NCI-H2081 treated with DMSO at 0.1 percent for 48 hours (cell line): ENCODE results near the gene ADGRE2.
A peak's percentile ranks its signal among the peaks of the same experiment; 100 is the strongest.
"Not testable (repeated sequence)": the region's sequence is repeated elsewhere in the genome, so short reads cannot be mapped to it uniquely, and the experiment has no call there.

Experiments
- DNase-seq: peaks from one replicate; lab custom pipeline; 2025; lab: John Stamatoyannopoulos, UW

The ADGRE2 gene

GRCh38 chr19:14779151-14779550 is 791 bp upstream of the ADGRE2 start:
- no peak for DNase-seq

GRCh38 chr19:14777645-14778044 is 715 bp downstream of the ADGRE2 start:
- DNase-seq: not testable (repeated sequence)

GRCh38 chr19:14775869-14776586 is 2.3 kb downstream of the ADGRE2 start:
- no peak for DNase-seq

- not testable (repeated sequence) for DNase-seq
Measured at GRCh38 chr19:14775326-14775725, 3.0 kb downstream of the ADGRE2 start.

GRCh38 chr19:14774373-14774772 is 4.0 kb downstream of the ADGRE2 start:
- no peak for DNase-seq

- DNase-seq: not testable (repeated sequence)
Measured at GRCh38 chr19:14773722-14774121, 4.6 kb downstream of the ADGRE2 start.

- DNase-seq: no peak
Measured at GRCh38 chr19:14772995-14773394, 5.4 kb downstream of the ADGRE2 start.

- DNase-seq: no peak
Measured at GRCh38 chr19:14772467-14772866, 5.9 kb downstream of the ADGRE2 start.

GRCh38 chr19:14770944-14771839 is 7.2 kb downstream of the ADGRE2 start:
- no peak for DNase-seq

- DNase-seq: no peak
Measured at GRCh38 chr19:14770136-14770535, 8.2 kb downstream of the ADGRE2 start.

- DNase-seq: no peak
Measured at GRCh38 chr19:14769201-14769600, 9.2 kb downstream of the ADGRE2 start.

- DNase-seq: no peak
Measured at GRCh38 chr19:14768001-14768400, 10.4 kb downstream of the ADGRE2 start.

GRCh38 chr19:14767466-14767971 is 10.8 kb downstream of the ADGRE2 start:
- DNase-seq: no peak

- DNase-seq: not testable (repeated sequence)
Measured at GRCh38 chr19:14765841-14766240, 12.5 kb downstream of the ADGRE2 start.

GRCh38 chr19:14765403-14765802 is 13.0 kb downstream of the ADGRE2 start:
- not testable (repeated sequence) for DNase-seq

GRCh38 chr19:14764401-14764800 is 14.0 kb downstream of the ADGRE2 start:
- no peak for DNase-seq

- DNase-seq: no peak
Measured at GRCh38 chr19:14763497-14764145, 14.7 kb downstream of the ADGRE2 start.

- no peak for DNase-seq
Measured at GRCh38 chr19:14762111-14762510, 16.2 kb downstream of the ADGRE2 start.

- no peak for DNase-seq
Measured at GRCh38 chr19:14761607-14762006, 16.8 kb downstream of the ADGRE2 start.

GRCh38 chr19:14758816-14759215 is 19.5 kb downstream of the ADGRE2 start:
- peak; percentile 10 for DNase-seq

- DNase-seq: no peak
Measured at GRCh38 chr19:14748601-14749000, 29.8 kb downstream of the ADGRE2 start.

- DNase-seq: no peak
Measured at GRCh38 chr19:14746886-14747285, 31.5 kb downstream of the ADGRE2 start.
